Measurements from ENCODE around the gene NDUFC2.

GRCh38 chr11:78099666-78100065, 20.0 kb upstream of the NDUFC2 start:
- no peak for TF ChIP-seq POLR2A (IDR thresholded peaks at IDR 0.05)
- no peak for TF ChIP-seq CTCF (IDR thresholded peaks at IDR 0.05)
